Cardiac fibroblast (primary cell): ENCODE results near the gene ZNRF4.
A peak's percentile ranks its signal among the peaks of the same experiment; 100 is the strongest.

Experiments used
- DNase-seq, 2 donors: peaks; one replicate each; pipeline versions ENCODE4 v3.0.0 to v3.0.0-alpha.2; 2010; ENCODE audit warnings: low read depth in 2 of 2
- H3K4me3 ChIP-seq, 2 donors: replicated peaks in 1 of 2; 1 replicate in 1 of 2; 2 replicates in 1 of 2; pipeline ENCODE4 v1.5.1; 2011; ENCODE audit warnings: low read depth in 2 of 2, low read length in 2 of 2, mild to moderate bottlenecking in 2 of 2, moderate library complexity in 1 of 2
- TF ChIP-seq, protein P1 (sequence below): IDR thresholded peaks from one replicate; pipeline ENCODE4 v1.5.1; 2011; ENCODE audit warnings: low read depth, mild to moderate bottlenecking, low read length, inconsistent platforms

Gene ZNRF4

DNA sequence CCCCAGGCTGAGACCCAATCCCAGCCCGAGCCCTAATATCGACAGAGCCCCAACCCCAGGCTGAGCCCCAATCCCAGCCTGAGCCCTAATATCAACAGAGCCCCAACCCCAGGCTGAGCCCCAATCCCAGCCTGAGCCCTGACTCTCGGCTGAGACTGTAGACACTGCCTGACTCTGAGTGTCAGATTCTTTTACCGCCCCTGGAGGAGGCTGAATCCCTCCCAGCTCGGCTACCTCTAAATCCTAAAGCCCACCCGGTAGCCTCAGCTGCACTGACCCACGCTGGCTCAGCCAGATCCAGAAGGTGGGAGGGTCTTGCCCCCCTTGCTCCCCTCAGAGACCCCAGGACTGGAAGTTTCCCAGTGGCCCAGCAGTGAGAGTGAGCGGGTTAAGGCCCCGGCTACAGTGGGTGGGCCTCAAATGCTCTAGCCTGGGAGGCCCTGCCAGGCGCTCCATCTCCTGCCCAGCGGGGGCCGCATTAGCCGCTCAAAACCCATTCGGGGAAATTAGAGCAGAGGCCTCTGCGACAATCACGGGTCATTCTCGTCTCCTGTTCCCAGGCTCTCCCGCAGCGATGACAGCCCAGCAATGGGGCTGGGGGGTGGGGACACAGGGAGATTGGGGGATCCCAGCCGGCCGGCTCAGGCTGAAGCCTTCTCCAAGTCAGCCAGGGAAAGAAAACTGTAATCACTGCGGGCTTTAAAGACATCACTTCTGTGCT, 43.8 kb downstream of the ZNRF4 start:
- no peak overlapping the region for H3K4me3 ChIP-seq
- DNase-seq = no peak
- TF ChIP-seq, protein P1, sequence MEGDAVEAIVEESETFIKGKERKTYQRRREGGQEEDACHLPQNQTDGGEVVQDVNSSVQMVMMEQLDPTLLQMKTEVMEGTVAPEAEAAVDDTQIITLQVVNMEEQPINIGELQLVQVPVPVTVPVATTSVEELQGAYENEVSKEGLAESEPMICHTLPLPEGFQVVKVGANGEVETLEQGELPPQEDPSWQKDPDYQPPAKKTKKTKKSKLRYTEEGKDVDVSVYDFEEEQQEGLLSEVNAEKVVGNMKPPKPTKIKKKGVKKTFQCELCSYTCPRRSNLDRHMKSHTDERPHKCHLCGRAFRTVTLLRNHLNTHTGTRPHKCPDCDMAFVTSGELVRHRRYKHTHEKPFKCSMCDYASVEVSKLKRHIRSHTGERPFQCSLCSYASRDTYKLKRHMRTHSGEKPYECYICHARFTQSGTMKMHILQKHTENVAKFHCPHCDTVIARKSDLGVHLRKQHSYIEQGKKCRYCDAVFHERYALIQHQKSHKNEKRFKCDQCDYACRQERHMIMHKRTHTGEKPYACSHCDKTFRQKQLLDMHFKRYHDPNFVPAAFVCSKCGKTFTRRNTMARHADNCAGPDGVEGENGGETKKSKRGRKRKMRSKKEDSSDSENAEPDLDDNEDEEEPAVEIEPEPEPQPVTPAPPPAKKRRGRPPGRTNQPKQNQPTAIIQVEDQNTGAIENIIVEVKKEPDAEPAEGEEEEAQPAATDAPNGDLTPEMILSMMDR = no peak

DNA sequence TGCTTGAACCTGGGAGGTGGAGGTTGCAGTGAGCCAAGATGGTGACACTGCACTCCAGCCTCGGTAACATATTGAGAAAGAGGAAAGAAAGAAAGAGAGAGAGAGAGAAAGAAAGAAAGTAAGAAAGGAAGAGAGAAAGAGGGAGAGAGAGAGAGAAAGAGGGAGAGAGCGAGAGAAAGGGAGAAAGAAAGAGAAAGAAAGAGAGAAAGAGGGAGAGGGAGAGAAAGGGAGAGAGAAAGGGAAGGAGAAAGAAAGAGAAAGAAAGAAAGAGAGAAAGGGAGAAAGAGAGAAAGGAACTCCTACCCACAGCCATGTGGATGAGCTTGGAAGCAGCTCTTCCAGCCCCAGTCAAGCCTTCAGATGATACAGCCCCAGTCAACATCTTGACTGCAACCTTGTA, 46.7 kb downstream of the ZNRF4 start:
- H3K4me3 ChIP-seq = no peak overlapping the region
- no peak for DNase-seq
- TF ChIP-seq, protein P1 = no peak

DNA sequence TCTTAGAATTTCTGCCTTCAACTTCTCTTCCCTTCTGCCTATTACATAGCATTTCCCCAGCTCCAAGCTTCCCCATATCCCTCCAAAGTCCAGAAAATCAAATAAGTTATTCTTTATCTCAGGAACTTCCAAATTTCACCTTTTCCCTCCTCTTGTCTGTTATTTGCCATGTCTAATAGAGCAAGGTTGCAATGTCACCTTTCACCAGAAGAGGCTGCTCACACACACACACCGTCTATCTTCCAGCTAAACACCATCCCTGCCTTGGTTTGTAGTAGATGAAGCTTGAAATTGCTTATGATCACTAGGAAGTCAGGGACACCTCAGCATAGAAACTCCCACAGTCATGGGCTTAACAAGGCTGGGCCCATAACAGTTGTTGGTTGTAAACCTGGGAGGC, 48.4 kb downstream of the ZNRF4 start:
- H3K4me3 ChIP-seq = no peak overlapping the region
- TF ChIP-seq, protein P1 = peak; percentile 19
- DNase-seq = no peak

DNA sequence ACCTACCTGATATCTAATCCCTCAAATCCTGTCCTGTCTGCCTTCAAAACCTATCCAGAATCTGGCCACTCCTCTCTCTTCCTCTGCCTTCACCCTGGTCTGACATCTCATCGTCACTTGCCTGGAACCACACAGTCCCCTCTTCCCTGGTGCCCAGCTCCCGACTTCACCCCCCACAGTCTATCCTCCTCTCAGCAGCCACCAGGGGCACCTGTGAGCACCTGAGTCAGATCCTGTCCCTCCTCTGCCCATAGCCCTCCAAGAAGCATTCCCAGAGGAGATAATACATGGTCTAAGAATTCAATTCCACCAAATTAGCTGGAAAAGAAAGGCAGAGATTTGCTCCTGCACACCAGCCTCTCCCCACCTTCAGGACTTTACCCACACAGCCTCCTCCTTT, 48.9 kb downstream of the ZNRF4 start:
- DNase-seq = no peak
- TF ChIP-seq, protein P1 = no peak
- no peak overlapping the region for H3K4me3 ChIP-seq
